BLaER1 (cell line): Measurements from ENCODE around the gene TBC1D5.
A peak's percentile ranks its signal among the peaks of the same experiment; 100 is the strongest.

Experiments
- H3K27ac ChIP-seq: shearing (Covaris generic); formaldehyde crosslinking; 2 replicates; pipeline ENCODE4 v1.8.1; 2022
- H3K27me3 ChIP-seq: shearing (Covaris generic); formaldehyde crosslinking; 2 replicates; pipeline ENCODE4 v1.8.1; 2022
- H3K36me3 ChIP-seq: shearing (Covaris generic); formaldehyde crosslinking; 2 replicates; pipeline ENCODE4 v1.8.1; 2022
- H3K4me1 ChIP-seq: shearing (Covaris generic); formaldehyde crosslinking; 2 replicates; pipeline ENCODE4 v1.8.1; 2022
- H3K4me2 ChIP-seq: shearing (Covaris generic); formaldehyde crosslinking; 2 replicates; pipeline ENCODE4 v1.8.1; 2022
- H3K4me3 ChIP-seq: shearing (Covaris generic); formaldehyde crosslinking; 2 replicates; pipeline ENCODE4 v1.8.1; 2022
- H3K9ac ChIP-seq: shearing (Covaris generic); formaldehyde crosslinking; 2 replicates; pipeline ENCODE4 v1.8.1; 2022
- H3K9me3 ChIP-seq: shearing (Covaris generic); formaldehyde crosslinking; 2 replicates; pipeline ENCODE4 v1.8.1; 2022
- H4K20me1 ChIP-seq: shearing (Covaris generic); formaldehyde crosslinking; 2 replicates; pipeline ENCODE4 v1.8.1; 2022
- Cebpa-rat ChIP-seq: shearing (Covaris generic); IDR thresholded peaks from 2 replicates; pipeline ENCODE4 v1.8.1; 2022

TBC1D5 gene

DNA sequence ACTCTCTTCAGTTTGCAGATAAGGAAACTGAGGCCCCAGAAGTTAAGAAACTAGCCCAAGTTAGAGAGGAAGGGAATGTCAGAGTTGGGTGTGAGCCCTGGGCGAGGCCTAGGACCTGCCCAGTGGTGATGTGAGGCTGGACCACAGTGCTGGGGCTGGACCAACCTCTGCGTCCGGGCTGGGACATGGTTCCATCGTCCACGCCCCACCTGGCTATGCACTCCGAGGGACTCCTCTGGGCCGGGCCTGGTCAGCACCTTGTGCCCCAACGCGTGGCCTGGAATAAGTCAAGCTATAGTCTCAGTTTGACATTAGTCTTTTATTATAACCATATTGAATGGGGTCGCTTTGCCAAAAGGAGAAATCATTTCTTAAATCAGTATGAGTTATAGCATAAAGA is 585.6 kb downstream of the TBC1D5 start:
- no peak overlapping the region for H3K4me3 ChIP-seq
- no peak overlapping the region for H3K27ac ChIP-seq
- peaks cover 24% of the 10 kb centered on the region for H3K4me1 ChIP-seq
- H3K36me3 ChIP-seq: peaks cover 85% of the 10 kb centered on the region
- H3K27me3 ChIP-seq: no peaks in the 10 kb centered on the region
- no peak for TF ChIP-seq Cebpa-rat
- H3K4me2 ChIP-seq: no peak overlapping the region
- peaks cover 21% of the 10 kb centered on the region for H3K9me3 ChIP-seq
- no peak overlapping the region for H3K9ac ChIP-seq
- no peaks in the 10 kb centered on the region for H4K20me1 ChIP-seq

DNA sequence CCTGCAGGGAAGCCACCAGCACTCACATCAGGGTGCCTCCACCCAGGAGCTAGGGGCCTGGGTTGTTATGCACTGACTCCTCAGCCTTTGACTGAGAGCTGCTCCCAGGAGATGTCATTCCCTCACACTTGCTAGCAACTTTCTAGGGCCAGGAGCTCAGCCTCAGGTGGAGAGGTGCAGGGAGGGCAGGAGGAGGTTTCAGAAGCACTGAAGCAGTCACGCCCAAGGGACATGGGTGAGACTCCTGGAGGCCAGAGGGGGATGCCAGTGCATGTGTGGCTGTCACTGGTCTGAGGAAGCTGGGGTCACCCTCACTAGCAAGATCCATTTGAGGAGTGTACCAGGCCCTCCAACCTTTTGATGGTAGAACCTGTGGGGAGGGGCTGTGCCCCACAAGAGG is 586.5 kb downstream of the TBC1D5 start:
- Histone ChIP-seq H4K20me1 (no peaks in the 10 kb centered on the region), H3K4me2 (no peak overlapping the region), H3K27ac (no peak overlapping the region), H3K9me3 (peaks cover 21% of the 10 kb centered on the region), H3K9ac (no peak overlapping the region), H3K27me3 (no peaks in the 10 kb centered on the region), H3K36me3 (peaks cover 76% of the 10 kb centered on the region), H3K4me3 (no peak overlapping the region), H3K4me1 (peaks cover 27% of the 10 kb centered on the region)
- no peak for TF ChIP-seq Cebpa-rat

DNA sequence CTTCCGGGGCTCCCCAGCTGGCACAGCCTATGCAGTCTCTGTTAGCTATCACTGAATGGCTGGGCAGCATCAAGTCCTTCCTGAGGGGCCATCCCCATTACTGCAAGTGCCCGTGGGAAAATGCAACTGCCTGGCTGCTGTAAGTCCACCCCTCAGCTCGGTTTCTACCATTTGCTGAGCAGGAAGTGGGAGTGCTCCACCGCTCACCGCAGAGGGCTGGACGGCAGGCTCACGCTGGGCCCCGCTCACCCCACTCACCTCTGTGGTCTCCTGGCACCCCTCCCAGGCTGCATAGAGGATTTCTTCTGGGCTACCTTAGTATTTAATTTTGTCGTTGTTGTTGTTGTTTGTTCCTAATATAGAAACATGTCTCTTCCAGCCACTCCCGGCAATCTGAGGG is 587.5 kb downstream of the TBC1D5 start:
- H3K9me3 ChIP-seq: peaks cover 21% of the 10 kb centered on the region
- peaks cover 68% of the 10 kb centered on the region for H3K36me3 ChIP-seq
- no peak overlapping the region for H3K4me2 ChIP-seq
- H3K9ac ChIP-seq: no peak overlapping the region
- H3K4me3 ChIP-seq: no peak overlapping the region
- no peaks in the 10 kb centered on the region for H3K27me3 ChIP-seq
- H3K4me1 ChIP-seq: peaks cover 21% of the 10 kb centered on the region
- no peaks in the 10 kb centered on the region for H4K20me1 ChIP-seq
- TF ChIP-seq Cebpa-rat: no peak
- no peak overlapping the region for H3K27ac ChIP-seq

DNA sequence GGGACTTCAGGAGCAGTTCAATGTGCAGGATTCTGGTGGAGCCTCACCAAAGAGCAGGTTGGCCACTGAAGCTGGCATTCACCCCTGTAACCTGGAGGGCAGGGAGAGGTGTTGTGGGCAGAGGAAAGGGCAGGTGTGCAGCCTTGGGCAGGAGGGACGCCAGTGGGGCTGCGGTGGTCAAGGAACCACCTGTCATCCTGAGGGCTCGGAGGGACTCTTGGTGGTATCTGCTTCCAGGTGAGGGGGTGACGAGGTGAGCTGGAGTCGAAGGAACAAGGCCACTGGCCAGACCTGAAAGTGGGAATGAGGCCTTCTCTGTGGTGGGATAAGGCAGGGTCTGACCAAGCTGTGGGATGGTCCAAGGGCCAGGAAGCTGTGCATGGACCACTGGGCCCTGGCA is 588.2 kb downstream of the TBC1D5 start:
- no peaks in the 10 kb centered on the region for H3K27me3 ChIP-seq
- H3K36me3 ChIP-seq: peaks cover 61% of the 10 kb centered on the region
- H3K4me2 ChIP-seq: no peak overlapping the region
- peaks cover 21% of the 10 kb centered on the region for H3K9me3 ChIP-seq
- no peak overlapping the region for H3K27ac ChIP-seq
- no peak overlapping the region for H3K4me3 ChIP-seq
- no peak overlapping the region for H3K9ac ChIP-seq
- TF ChIP-seq Cebpa-rat: no peak
- peaks cover 21% of the 10 kb centered on the region for H3K4me1 ChIP-seq
- H4K20me1 ChIP-seq: no peaks in the 10 kb centered on the region

DNA sequence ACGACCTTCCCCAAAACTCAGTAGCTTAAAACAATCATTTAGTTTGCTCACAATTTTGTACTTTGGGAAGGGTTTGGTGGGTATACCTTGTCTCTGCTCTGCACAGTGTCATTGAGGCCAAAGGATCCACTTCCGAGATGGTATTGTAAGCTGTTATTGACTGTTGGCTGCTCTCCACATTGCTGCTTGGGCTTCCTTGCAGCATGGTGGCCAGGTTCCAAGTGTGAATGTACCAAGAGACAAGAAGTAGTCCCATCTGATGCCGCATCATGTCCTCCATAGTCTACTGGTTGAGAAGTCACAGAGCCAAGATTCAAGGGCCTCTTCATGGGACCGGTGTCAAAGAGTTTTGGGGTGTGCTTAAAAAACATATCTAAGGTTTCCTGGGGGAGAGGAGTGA is 589.2 kb downstream of the TBC1D5 start:
- Histone ChIP-seq H3K4me3 (no peak overlapping the region), H3K9ac (no peak overlapping the region), H3K9me3 (peaks cover 21% of the 10 kb centered on the region), H3K27me3 (no peaks in the 10 kb centered on the region), H3K4me1 (peaks cover 21% of the 10 kb centered on the region), H3K27ac (no peak overlapping the region), H4K20me1 (no peaks in the 10 kb centered on the region), H3K4me2 (peak overlapping the region; percentile 53), H3K36me3 (peaks cover 52% of the 10 kb centered on the region)
- no peak for TF ChIP-seq Cebpa-rat

DNA sequence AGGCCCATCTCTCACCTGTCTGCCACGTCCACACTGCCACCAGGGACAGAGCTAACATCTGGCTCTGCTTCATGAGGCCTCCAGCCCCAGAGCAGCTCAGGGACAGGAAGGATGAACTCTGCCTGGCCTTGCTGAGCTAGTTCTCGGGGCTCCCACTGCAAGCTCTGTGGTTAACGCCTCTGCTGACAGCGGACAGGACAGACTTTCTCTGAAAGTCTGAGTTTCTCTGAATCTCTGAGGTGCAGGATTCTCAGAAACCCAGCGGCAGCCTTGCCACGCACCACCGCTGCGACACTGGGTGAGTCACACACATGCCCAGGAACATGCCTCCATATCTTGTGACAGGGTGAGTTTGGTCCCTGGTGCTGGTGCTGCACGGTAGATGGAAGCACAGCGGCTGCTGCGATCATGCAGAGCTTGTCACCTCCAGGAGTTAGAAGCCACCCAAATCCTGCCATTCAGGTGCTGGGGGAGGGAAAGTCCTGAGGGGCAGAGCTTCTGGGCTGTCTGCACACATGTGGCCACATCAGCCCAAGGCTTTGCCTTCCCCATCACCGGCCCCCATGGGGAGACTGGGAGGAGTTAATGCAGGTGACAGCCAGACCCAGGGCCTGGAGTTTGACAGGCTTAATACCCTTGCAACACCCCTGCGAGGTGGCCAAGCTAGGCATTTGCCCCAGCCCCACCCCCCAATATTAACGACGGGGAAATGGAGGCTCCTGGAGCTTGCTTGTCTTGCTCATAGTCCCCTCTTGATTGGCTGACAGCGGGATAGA is 590.6 kb downstream of the TBC1D5 start:
- no peak overlapping the region for H3K9ac ChIP-seq
- peak overlapping the region; percentile 2; the same call in 1 of the 2 replicates for H3K27ac ChIP-seq
- peak overlapping the region; percentile 53 for H3K4me2 ChIP-seq
- no peak overlapping the region for H3K4me3 ChIP-seq
- H3K36me3 ChIP-seq: peaks cover 40% of the 10 kb centered on the region
- no peak for TF ChIP-seq Cebpa-rat
- peaks cover 21% of the 10 kb centered on the region for H3K9me3 ChIP-seq
- no peaks in the 10 kb centered on the region for H4K20me1 ChIP-seq
- H3K27me3 ChIP-seq: no peaks in the 10 kb centered on the region
- peaks cover 21% of the 10 kb centered on the region for H3K4me1 ChIP-seq

DNA sequence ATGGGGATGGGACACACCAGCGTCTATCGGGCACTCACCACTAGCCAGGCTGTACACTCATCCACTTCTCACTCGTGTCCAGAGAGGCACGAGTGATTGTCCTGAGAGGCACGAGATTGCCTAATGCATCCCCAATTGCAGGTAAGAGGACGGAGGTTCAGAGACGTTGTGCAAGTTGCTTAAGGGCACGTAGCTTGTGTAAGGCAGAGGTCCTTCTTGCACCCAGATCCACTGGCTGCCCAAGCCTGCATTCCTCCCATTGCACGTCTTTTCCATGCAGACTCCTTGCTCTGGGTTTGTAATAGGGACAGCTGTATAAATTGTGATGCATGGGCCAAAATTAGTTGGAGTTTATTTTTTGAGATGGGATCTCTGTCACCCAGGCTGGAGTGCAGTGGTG is 593.4 kb downstream of the TBC1D5 start:
- no peak for TF ChIP-seq Cebpa-rat
- H3K9me3 ChIP-seq: peaks cover 13% of the 10 kb centered on the region

DNA sequence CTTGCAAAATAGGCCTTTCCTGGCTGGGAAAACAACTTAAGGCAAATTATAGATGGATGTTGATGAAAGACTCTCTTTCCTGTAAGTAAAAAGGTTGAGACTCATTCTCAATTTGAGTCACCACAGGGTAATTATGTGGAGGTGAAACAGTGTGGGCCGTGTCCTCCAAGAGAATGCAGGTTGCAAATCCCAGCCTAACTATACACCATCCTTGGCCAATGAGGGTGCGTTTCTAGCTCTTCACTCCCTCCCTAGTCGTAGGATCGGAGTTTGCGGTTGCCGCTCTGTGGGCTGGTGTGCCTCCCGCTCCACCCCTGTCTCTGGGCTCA is 597.8 kb downstream of the TBC1D5 start:
- Histone ChIP-seq H3K4me3 (no peak overlapping the region), H3K4me1 (peaks cover under 1% of the 10 kb centered on the region; the same call in 1 of the 2 replicates), H4K20me1 (no peaks in the 10 kb centered on the region), H3K4me2 (no peak overlapping the region), H3K9ac (no peak overlapping the region), H3K9me3 (no peaks in the 10 kb centered on the region), H3K27me3 (no peaks in the 10 kb centered on the region), H3K27ac (no peak overlapping the region), H3K36me3 (no peaks in the 10 kb centered on the region)
- no peak for TF ChIP-seq Cebpa-rat

More for the DNA sequence above, 593.4 kb downstream of the TBC1D5 start:
- Histone ChIP-seq H3K9ac (no peak overlapping the region), H3K27me3 (no peaks in the 10 kb centered on the region), H3K4me2 (no peak overlapping the region), H3K27ac (no peak overlapping the region), H3K4me3 (no peak overlapping the region), H4K20me1 (no peaks in the 10 kb centered on the region), H3K36me3 (peaks cover 14% of the 10 kb centered on the region), H3K4me1 (peaks cover 21% of the 10 kb centered on the region)

DNA sequence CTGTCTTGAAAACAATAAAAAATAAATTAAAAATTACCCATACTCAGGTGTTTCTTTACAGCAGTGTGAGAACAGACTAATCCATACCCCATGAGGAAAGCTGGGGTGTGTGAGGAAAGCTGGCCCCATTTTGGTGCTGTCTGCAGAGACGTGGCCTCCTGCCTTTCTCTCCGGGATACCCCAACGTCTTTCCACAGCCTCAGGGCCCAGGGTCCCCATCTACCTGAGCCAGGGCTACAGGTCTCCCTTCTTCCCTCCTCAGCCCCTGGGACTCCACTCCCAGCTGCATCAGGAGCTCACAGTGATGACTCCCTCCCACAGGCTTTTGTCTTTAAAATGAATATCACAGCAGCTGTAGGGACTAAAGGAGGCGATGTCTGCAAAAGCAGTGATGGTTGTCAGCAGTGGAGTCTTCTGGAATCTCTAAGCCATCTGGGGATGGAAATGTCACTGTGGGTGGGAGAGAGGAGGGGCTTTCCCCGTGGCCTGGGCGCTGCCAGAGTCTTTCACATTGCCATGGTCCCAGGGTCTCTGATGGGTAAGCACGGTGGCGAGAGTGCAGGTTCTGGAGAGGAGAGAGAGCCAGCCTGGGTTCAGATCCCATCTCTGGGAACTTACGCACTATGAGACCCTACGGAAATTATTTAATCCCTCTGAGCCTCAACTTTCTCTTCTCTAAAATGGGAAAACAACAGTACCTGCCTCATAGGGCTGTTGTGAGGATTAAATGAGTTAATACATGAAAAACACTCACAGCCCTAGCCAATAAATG is 598.4 kb downstream of the TBC1D5 start:
- Histone ChIP-seq H3K4me3 (no peak overlapping the region), H3K9ac (no peak overlapping the region), H3K36me3 (no peaks in the 10 kb centered on the region), H3K4me2 (no peak overlapping the region), H4K20me1 (no peaks in the 10 kb centered on the region), H3K27me3 (no peaks in the 10 kb centered on the region), H3K4me1 (peaks cover 6% of the 10 kb centered on the region; the same call in 1 of the 2 replicates), H3K27ac (no peak overlapping the region), H3K9me3 (no peaks in the 10 kb centered on the region)
- TF ChIP-seq Cebpa-rat: no peak

DNA sequence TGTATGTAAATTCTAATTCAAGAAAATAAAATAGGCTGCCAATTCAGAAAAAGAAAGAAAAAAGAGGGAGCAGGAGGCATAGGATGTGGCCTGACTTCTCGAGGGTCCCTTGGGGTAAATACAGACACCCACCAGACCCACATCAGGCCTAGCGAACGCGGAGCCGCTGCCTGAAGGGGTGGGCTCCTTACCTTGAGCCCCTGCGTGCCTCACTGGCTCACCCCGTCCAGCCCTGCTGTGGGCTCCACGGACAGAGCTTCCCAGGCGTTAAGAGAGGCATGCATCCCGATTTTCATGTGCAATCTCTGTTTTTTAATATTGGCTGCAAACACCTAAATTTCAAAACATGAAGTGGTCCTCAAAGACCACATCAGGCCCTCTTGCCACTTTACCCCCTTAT is 599.9 kb downstream of the TBC1D5 start:
- H3K27me3 ChIP-seq: no peaks in the 10 kb centered on the region
- no peaks in the 10 kb centered on the region for H4K20me1 ChIP-seq
- H3K4me3 ChIP-seq: no peak overlapping the region
- no peaks in the 10 kb centered on the region for H3K9me3 ChIP-seq
- H3K4me2 ChIP-seq: no peak overlapping the region
- H3K9ac ChIP-seq: no peak overlapping the region
- no peaks in the 10 kb centered on the region for H3K36me3 ChIP-seq
- peaks cover 6% of the 10 kb centered on the region; the same call in 1 of the 2 replicates for H3K4me1 ChIP-seq
- TF ChIP-seq Cebpa-rat: no peak
- H3K27ac ChIP-seq: no peak overlapping the region
